SW 1271 (cell line): ENCODE measurements around the gene DUSP6.
A peak's percentile ranks its signal among the peaks of the same experiment; 100 is the strongest.
"Not testable (repeated sequence)": the region's sequence is repeated elsewhere in the genome, so short reads cannot be mapped to it uniquely, and the experiment has no call there.

Experiments
- DNase-seq, 2 experiments: peaks; one replicate each; lab custom pipeline; 2025; lab: John Stamatoyannopoulos, UW

DUSP6 gene

GRCh38 chr12:89351489-89352241 is 636 bp downstream of the DUSP6 start:
- peak in 1 of 2 experiments; percentile 53 for DNase-seq

- no peak for DNase-seq
Observed at GRCh38 chr12:89350630-89351488, 1.4 kb downstream of the DUSP6 start.

- no peak for DNase-seq
Observed at GRCh38 chr12:89350260-89350629, 2.1 kb downstream of the DUSP6 start.

GRCh38 chr12:89349814-89350213 is 2.5 kb downstream of the DUSP6 start:
- DNase-seq: peak; percentile 16 to 64

- peak in 1 of 2 experiments; percentile 34 for DNase-seq
Observed at GRCh38 chr12:89348894-89349699, 3.2 kb downstream of the DUSP6 start.

GRCh38 chr12:89347325-89347829 is 4.9 kb downstream of the DUSP6 start:
- no peak for DNase-seq

GRCh38 chr12:89346741-89347324 is 5.5 kb downstream of the DUSP6 start:
- peak in 1 of 2 experiments; percentile 80 for DNase-seq

- peak in 1 of 2 experiments; percentile 80 for DNase-seq
Observed at GRCh38 chr12:89345830-89346740, 6.2 kb downstream of the DUSP6 start.

- no peak for DNase-seq
Observed at GRCh38 chr12:89345376-89345775, 6.9 kb downstream of the DUSP6 start.

- DNase-seq: no peak
Observed at GRCh38 chr12:89344862-89345202, 7.5 kb downstream of the DUSP6 start.

- no peak for DNase-seq
Observed at GRCh38 chr12:89344043-89344861, 8.0 kb downstream of the DUSP6 start.

GRCh38 chr12:89343127-89343526 is 9.2 kb downstream of the DUSP6 start:
- DNase-seq: no peak

- DNase-seq: no peak
Observed at GRCh38 chr12:89340861-89341260, 11.4 kb downstream of the DUSP6 start.

- DNase-seq: no peak
Observed at GRCh38 chr12:89339526-89339925, 12.8 kb downstream of the DUSP6 start.

- DNase-seq: not testable (repeated sequence)
Observed at GRCh38 chr12:89337136-89337535, 15.2 kb downstream of the DUSP6 start.

- DNase-seq: no peak
Observed at GRCh38 chr12:89335452-89336244, 16.7 kb downstream of the DUSP6 start.

- DNase-seq: no peak
Observed at GRCh38 chr12:89334548-89335169, 17.6 kb downstream of the DUSP6 start.

GRCh38 chr12:89333564-89334252 is 18.6 kb downstream of the DUSP6 start:
- DNase-seq: no peak
